ENCODE results near the gene NT5DC3. TPM values are rescaled to one million over a fixed set of nuclear protein-coding genes. Genes with fewer than 3 reads are reported as not detected.

NT5DC3 gene
- total RNA-seq, 1 donor from 2014 or later = 12.0 TPM

- Mint-ChIP-seq H3K4me1 (ENCODE audit: low read depth) (no peaks in the 10 kb centered on the region), H3K27ac (no peak overlapping the region), H3K36me3 (ENCODE audit: low read depth) (no peaks in the 10 kb centered on the region), H3K27me3 (ENCODE audit: low read depth) (peaks cover 5% of the 10 kb centered on the region), H3K9me3 (no peaks in the 10 kb centered on the region), H3K4me3 (ENCODE audit: low read depth) (no peak overlapping the region)
- intact Hi-C loops (cut with micrococcal nuclease) = loop anchor here (10.0 kb wide), 1 partner anchor 63 kb away; no protein-coding TSS in a partner anchor
- DNase-seq (ENCODE audit: low spot score) = no peak
Observed at GRCh38 chr12:103731539-103731938, 109.5 kb downstream of the NT5DC3 start.

GRCh38 chr12:103729499-103729898 lies 111.5 kb downstream of the NT5DC3 start:
- no peaks in the 10 kb centered on the region for H3K36me3 Mint-ChIP-seq (ENCODE audit: low read depth)
- H3K4me3 Mint-ChIP-seq (ENCODE audit: low read depth) = no peak overlapping the region
- H3K27me3 Mint-ChIP-seq (ENCODE audit: low read depth) = peaks cover 2% of the 10 kb centered on the region
- no peaks in the 10 kb centered on the region for H3K4me1 Mint-ChIP-seq (ENCODE audit: low read depth)
- intact Hi-C loops (cut with micrococcal nuclease) = no loop called here
- no peak for DNase-seq (ENCODE audit: low spot score)
- no peaks in the 10 kb centered on the region for H3K9me3 Mint-ChIP-seq
- H3K27ac Mint-ChIP-seq = no peak overlapping the region

- Mint-ChIP-seq H3K27ac (no peak overlapping the region), H3K9me3 (no peaks in the 10 kb centered on the region), H3K27me3 (ENCODE audit: low read depth) (peaks cover 2% of the 10 kb centered on the region), H3K36me3 (ENCODE audit: low read depth) (no peaks in the 10 kb centered on the region), H3K4me3 (ENCODE audit: low read depth) (no peak overlapping the region), H3K4me1 (ENCODE audit: low read depth) (no peaks in the 10 kb centered on the region)
- no peak for DNase-seq (ENCODE audit: low spot score)
- intact Hi-C loops (cut with micrococcal nuclease) = no loop called here
Observed at GRCh38 chr12:103728323-103728722, 112.7 kb downstream of the NT5DC3 start.

- Mint-ChIP-seq H3K27ac (no peak overlapping the region), H3K4me3 (ENCODE audit: low read depth) (no peak overlapping the region), H3K27me3 (ENCODE audit: low read depth) (peaks cover 2% of the 10 kb centered on the region), H3K9me3 (no peaks in the 10 kb centered on the region), H3K4me1 (ENCODE audit: low read depth) (no peaks in the 10 kb centered on the region), H3K36me3 (ENCODE audit: low read depth) (no peaks in the 10 kb centered on the region)
- DNase-seq (ENCODE audit: low spot score) = no peak
- intact Hi-C loops (cut with micrococcal nuclease) = no loop called here
Observed at GRCh38 chr12:103727638-103728037, 113.4 kb downstream of the NT5DC3 start.

- intact Hi-C loops (cut with micrococcal nuclease) = no loop called here
- Mint-ChIP-seq H3K27ac (no peak overlapping the region), H3K27me3 (ENCODE audit: low read depth) (no peaks in the 10 kb centered on the region), H3K36me3 (ENCODE audit: low read depth) (no peaks in the 10 kb centered on the region), H3K9me3 (no peaks in the 10 kb centered on the region), H3K4me3 (ENCODE audit: low read depth) (no peak overlapping the region), H3K4me1 (ENCODE audit: low read depth) (no peaks in the 10 kb centered on the region)
- no peak for DNase-seq (ENCODE audit: low spot score)
Observed at GRCh38 chr12:103725398-103725797, 115.6 kb downstream of the NT5DC3 start.

Other genes with a start within 250 kb of the NT5DC3 start
- gene HSP90B1, start 89.2 kb upstream of the NT5DC3 start, total RNA-seq = 615 and 617 TPM in 2 replicates
- 76.6 and 77.3 TPM in 2 replicates for gene TDG, start 124.6 kb upstream of the NT5DC3 start, total RNA-seq
- gene GLT8D2, start 209.0 kb upstream of the NT5DC3 start, total RNA-seq = 0.11 TPM in 1 of 2 replicates, not detected in the other
- 8.7 and 9.1 TPM in 2 replicates for gene HCFC2, start 223.3 kb upstream of the NT5DC3 start, total RNA-seq